RPMI7951 (cell line): ENCODE measurements around the gene SLC2A10. TPM values are rescaled to one million over a fixed set of nuclear protein-coding genes. Genes with fewer than 3 reads are reported as not detected.

Source experiments
- DNase-seq: peaks from one replicate; pipeline ENCODE4 v3.0.0-alpha.2; 2012; ENCODE audit warnings: low read depth
- total RNA-seq: library from RNA; depleted of rRNA; stranded (reverse); fragments of >200 nt; shearing (Covaris generic); gene quantifications from 2 replicates; pipeline ENCODE4 v1.2.3, GENCODE V29; 2014

Gene SLC2A10
- total RNA-seq, 1 experiment from 2014 or later = 23.4 TPM

GRCh38 chr20:46702447-46703203 lies 6.8 kb upstream of the SLC2A10 start:
- no peak for DNase-seq

- no peak for DNase-seq
Measured at GRCh38 chr20:46703435-46703834, 6.0 kb upstream of the SLC2A10 start.

- DNase-seq = no peak
Measured at GRCh38 chr20:46704714-46705377, 4.6 kb upstream of the SLC2A10 start.

GRCh38 chr20:46705378-46705729 lies 4.1 kb upstream of the SLC2A10 start:
- no peak for DNase-seq

GRCh38 chr20:46706242-46706641 lies 3.2 kb upstream of the SLC2A10 start:
- no peak for DNase-seq

- DNase-seq = no peak
Measured at GRCh38 chr20:46708172-46708860, 1.1 kb upstream of the SLC2A10 start.

GRCh38 chr20:46709055-46709458 lies 392 bp upstream of the SLC2A10 start:
- DNase-seq = no peak

- DNase-seq = no peak
Measured at GRCh38 chr20:46710153-46710913, 884 bp downstream of the SLC2A10 start.

GRCh38 chr20:46712056-46712636 lies 2.7 kb downstream of the SLC2A10 start:
- DNase-seq = no peak

GRCh38 chr20:46713957-46714834 lies 4.7 kb downstream of the SLC2A10 start:
- DNase-seq = no peak

- DNase-seq = peak; percentile 34
Measured at GRCh38 chr20:46715292-46715756, 5.9 kb downstream of the SLC2A10 start.

GRCh38 chr20:46717818-46718541 lies 8.5 kb downstream of the SLC2A10 start:
- DNase-seq = no peak

- DNase-seq = no peak
Measured at GRCh38 chr20:46720019-46720418, 10.6 kb downstream of the SLC2A10 start.

- DNase-seq = peak; percentile 45
Measured at GRCh38 chr20:46720776-46721425, 11.5 kb downstream of the SLC2A10 start.

GRCh38 chr20:46721476-46721875 lies 12.0 kb downstream of the SLC2A10 start:
- no peak for DNase-seq

- DNase-seq = no peak
Measured at GRCh38 chr20:46722450-46722849, 13.0 kb downstream of the SLC2A10 start.

GRCh38 chr20:46723039-46723438 lies 13.6 kb downstream of the SLC2A10 start:
- DNase-seq = no peak

GRCh38 chr20:46724343-46724959 lies 15.0 kb downstream of the SLC2A10 start:
- no peak for DNase-seq
